ENCODE measurements around the gene SPTLC1.

- TF ChIP-seq, protein P1, sequence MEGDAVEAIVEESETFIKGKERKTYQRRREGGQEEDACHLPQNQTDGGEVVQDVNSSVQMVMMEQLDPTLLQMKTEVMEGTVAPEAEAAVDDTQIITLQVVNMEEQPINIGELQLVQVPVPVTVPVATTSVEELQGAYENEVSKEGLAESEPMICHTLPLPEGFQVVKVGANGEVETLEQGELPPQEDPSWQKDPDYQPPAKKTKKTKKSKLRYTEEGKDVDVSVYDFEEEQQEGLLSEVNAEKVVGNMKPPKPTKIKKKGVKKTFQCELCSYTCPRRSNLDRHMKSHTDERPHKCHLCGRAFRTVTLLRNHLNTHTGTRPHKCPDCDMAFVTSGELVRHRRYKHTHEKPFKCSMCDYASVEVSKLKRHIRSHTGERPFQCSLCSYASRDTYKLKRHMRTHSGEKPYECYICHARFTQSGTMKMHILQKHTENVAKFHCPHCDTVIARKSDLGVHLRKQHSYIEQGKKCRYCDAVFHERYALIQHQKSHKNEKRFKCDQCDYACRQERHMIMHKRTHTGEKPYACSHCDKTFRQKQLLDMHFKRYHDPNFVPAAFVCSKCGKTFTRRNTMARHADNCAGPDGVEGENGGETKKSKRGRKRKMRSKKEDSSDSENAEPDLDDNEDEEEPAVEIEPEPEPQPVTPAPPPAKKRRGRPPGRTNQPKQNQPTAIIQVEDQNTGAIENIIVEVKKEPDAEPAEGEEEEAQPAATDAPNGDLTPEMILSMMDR (IDR thresholded peaks at IDR 0.05) = no peak
- TF ChIP-seq EZH2 (IDR thresholded peaks at IDR 0.05; ENCODE audit: borderline replicate concordance, insufficient read depth, low read depth, low read length, poor library complexity, severe bottlenecking) = no peak
Measured at GRCh38 chr9:92097997-92098482, 17.2 kb downstream of the SPTLC1 start.
